Cardiac fibroblast (primary cell): ENCODE results near the gene BCLAF3.

Experiments used
- DNase-seq, 2 donors: peaks; one replicate each; pipeline versions ENCODE4 v3.0.0 to v3.0.0-alpha.2; 2010; ENCODE audit warnings: low read depth in 2 of 2
- H3K4me3 ChIP-seq, 2 donors: replicated peaks in 1 of 2; 1 replicate in 1 of 2; 2 replicates in 1 of 2; pipeline ENCODE4 v1.5.1; 2011; ENCODE audit warnings: low read depth in 2 of 2, low read length in 2 of 2, mild to moderate bottlenecking in 2 of 2, moderate library complexity in 1 of 2
- CTCF ChIP-seq: IDR thresholded peaks from one replicate; pipeline ENCODE4 v1.5.1; 2011; ENCODE audit warnings: low read depth, mild to moderate bottlenecking, low read length, inconsistent platforms

Gene BCLAF3

GRCh38 chrX:19990556-19991349 is at the start of gene BCLAF3:
BCLAF3 (minus strand) TSS chrX:19991061; CDS start chrX:19970264, 20,797 bp downstream.
- peak within 1 kb of the TSS; percentile 60 to 80 for H3K4me3 ChIP-seq
- peak; percentile 83 to 89 for DNase-seq

GRCh38 chrX:20038966-20039365 is 48.1 kb upstream of the BCLAF3 start:
- no peak for DNase-seq
- TF ChIP-seq CTCF = no peak
- no peak overlapping the region for H3K4me3 ChIP-seq

More at GRCh38 chrX:19990556-19991349, at the start of gene BCLAF3:
- peak; percentile 36 for TF ChIP-seq CTCF

GRCh38 chrX:20037186-20037585 is 46.3 kb upstream of the BCLAF3 start:
- no peak for TF ChIP-seq CTCF
- no peak for DNase-seq
- no peak overlapping the region for H3K4me3 ChIP-seq

GRCh38 chrX:20032201-20032600 is 41.3 kb upstream of the BCLAF3 start:
- DNase-seq = no peak
- no peak for TF ChIP-seq CTCF
- H3K4me3 ChIP-seq = no peak overlapping the region

GRCh38 chrX:20029728-20030127 is 38.9 kb upstream of the BCLAF3 start:
- TF ChIP-seq CTCF = no peak
- no peak for DNase-seq
- H3K4me3 ChIP-seq = no peak overlapping the region

- no peak overlapping the region for H3K4me3 ChIP-seq
- no peak for DNase-seq
- TF ChIP-seq CTCF = no peak
These were observed 37.7 kb upstream of the BCLAF3 start for GRCh38 chrX:20028588-20028987.
